ENCODE measurements around the gene HOXD11.

The HOXD11 gene

GRCh38 chr2:176106581-176107539, at the start of gene HOXD11:
HOXD11 (plus strand) TSS chr2:176107280; CDS start chr2:176107356, 76 bp downstream.
- DNase-seq, result no peak

- no peak for DNase-seq
These were observed 43.1 kb upstream of the HOXD11 start for GRCh38 chr2:176063958-176064357.

DNA sequence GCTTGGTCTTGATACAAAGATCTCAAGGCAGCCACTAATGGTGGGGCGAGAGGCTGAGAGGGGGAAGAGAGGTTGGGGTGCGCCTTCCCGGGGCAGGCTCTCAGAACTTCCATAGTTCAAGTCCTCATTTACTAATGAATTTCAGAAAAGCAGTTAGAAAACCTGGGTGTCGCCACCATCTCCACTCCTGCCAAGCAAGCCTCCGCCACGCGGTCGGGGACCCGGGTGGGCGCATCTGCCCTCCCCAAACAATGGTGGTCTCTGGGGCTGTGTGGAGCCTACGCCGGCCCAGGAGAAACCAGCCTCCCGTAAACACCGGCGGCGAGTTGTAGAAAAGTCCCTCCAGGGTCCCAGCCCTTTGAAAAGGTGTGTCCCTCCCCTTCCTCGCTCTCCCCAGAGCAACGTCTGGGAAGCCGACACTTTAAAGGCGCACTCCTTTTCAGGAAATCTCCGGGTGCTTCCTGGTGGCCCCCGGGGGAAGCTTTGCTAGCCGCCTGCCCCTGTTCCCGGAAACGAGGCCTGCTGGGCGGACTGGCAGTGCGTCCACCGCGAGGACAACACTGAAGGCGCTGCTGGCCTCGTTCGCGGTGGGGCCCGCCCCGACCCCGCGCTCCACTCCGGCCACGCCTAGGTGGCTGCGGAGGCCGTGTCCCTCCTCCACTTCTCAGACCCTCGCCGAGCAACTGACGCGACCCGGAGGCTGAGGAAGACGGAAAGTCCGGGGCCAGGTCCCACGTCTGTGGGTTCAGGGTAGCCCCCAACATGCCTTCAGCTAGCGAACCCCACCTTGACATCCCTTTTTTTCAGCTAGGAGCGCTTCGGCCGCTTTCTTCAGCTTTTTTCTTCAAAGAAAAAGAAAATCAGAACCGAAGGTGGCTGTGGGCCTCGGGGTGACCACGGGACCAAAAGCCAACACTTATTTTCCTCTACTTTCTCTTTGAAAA, 40.2 kb upstream of the HOXD11 start:
- no peak for DNase-seq

DNA sequence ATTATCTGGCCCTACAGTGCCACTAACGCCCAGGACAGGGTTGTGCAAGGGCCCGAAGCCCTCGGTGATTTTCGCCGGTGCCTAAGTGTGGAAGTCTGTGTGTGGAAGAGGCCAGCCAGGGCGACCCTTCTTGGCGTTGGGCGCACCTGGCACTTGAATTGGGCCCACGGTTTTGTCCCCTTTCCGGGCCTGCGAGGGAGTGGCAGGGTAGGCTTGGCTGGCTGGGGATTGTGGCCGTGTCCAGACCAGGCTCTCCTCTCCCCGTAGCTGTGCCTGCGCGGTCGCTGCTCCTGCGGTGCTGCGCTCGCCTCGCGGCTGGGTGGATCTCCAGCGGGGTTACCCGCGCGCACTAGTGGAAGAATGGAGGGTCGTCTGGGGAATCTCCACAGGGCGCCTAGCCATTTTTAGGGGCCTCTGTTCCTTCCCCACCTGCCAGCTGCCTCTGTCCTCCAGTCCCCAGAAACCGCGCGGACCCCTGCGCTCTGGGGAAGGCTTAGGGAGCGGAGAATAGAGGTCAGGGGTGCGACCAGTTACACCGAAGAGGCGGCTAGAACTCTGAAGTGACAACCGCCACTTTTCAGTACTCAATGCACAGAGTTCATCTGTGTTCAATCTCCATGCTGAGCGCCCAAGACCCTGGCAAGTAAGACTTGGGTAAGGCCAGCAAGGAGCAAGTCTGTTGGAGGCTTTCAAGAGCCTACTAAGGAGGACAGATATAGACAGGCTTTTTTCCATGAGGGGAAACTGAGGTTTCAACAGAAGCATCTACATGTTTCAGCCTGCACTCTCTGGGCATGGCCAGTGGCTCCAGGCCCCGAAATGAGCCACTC, 39.3 kb upstream of the HOXD11 start:
- DNase-seq, result no peak

GRCh38 chr2:176068419-176068832, 38.7 kb upstream of the HOXD11 start:
- DNase-seq, result no peak

GRCh38 chr2:176071330-176072291, 35.5 kb upstream of the HOXD11 start:
- no peak for DNase-seq

DNA sequence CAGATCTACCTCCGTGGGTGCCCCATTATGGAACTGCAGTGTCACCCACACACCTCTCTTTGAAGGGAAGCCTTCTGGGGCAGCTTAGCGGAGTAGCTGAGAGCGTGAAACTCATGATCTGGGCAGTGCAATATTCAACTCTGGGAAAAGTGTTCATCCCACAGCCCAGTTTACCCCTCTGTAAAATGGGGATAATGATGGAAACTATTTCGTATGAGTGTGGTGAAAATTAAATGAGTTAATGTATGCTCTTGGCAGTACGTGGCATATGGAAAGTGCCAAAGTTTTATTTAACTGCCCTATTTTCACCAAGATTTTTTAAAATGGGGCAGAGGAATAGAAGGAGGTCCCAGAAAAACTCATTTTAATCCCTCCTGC, 34.8 kb upstream of the HOXD11 start:
- DNase-seq, result no peak

DNA sequence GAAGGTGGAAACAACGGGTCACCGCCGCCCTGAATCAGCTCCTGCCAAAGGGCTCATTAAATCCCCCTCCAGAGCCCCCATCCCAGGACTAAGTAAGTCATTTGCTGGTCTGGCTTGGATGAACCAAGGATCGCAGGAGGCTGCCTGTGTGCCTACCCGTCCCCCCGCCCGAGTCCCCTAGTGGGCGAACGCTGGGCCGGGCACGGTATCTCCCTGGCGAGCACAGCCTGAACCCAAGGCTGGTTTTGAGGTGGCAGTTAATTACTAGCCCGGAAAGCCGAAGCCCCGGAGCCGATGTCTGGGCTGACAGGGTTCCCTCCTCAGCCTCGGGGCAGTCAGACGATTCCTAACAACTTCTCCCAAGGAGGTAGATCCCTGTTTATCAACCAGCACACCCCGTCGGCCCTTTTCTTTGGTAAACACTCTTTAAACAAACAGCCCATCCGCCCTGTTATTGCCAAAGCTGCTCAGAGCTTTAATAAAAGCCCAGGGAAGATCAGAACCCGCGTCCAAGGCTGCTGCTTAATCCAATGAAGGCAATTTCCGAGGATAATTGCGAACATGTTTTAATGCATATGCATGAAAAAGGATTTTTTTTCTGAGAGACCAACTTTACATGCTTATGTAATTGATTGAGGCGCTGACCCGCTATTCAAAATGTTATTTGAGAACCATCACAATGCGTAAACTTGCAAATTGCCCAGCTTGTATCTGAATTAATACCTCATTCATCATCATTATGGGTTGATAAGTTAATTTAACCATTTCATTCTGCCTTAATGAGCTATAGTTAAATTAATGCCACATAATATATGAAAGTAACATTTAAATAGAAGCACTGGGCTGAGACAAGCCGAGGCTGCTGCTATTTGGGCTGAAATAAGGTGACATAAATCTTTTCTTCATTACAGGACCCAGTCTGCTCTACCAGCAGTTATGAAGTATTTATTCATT, 33.9 kb upstream of the HOXD11 start:
- no peak for DNase-seq

DNA sequence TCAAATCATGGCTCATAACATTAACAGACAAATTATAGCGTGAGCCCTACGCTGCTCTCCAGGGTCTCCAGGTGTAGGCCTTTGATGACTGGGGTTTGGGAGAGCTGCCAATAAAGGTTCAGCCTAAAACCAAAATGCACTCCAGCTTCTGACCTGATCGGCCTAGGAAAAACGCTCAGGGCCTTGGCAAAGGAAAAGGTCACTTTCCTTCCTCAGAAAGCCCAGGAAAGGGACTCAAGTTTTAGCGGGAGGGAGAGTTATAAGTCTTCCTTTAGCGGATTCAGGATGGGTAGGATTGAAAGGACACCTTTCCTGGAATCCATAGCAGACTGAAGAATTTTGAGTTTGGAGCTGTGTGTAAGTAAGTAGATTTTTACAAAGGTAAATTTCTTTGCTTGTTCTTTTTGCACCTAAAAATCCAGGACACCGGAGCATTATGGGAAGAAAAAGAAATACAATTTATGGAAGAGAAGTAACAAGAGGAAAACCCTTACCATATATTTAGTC, 32.1 kb upstream of the HOXD11 start:
- DNase-seq, result no peak

- no peak for DNase-seq
These were observed 31.6 kb upstream of the HOXD11 start for GRCh38 chr2:176075481-176075880.

DNA sequence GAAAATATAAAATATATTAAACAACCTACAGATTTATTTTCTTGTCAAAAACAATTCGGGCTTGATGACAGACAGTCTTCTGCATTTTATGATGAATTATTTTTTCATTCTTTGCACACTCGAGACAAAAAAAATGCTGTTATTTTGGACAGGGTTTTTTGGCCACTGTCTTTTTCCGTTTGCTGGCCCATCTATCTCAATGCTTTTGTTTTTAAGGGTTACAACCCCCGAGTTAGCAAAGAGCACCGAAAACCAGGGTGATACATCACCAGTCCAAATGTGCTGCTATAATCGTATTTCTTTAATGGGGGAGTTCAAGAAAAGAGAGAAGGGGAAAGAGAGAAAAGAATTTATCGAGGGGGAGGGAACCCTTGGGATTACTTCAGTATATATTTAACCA, 31.0 kb upstream of the HOXD11 start:
- DNase-seq, result no peak

GRCh38 chr2:176076796-176077195, 30.3 kb upstream of the HOXD11 start:
- DNase-seq, result no peak

DNA sequence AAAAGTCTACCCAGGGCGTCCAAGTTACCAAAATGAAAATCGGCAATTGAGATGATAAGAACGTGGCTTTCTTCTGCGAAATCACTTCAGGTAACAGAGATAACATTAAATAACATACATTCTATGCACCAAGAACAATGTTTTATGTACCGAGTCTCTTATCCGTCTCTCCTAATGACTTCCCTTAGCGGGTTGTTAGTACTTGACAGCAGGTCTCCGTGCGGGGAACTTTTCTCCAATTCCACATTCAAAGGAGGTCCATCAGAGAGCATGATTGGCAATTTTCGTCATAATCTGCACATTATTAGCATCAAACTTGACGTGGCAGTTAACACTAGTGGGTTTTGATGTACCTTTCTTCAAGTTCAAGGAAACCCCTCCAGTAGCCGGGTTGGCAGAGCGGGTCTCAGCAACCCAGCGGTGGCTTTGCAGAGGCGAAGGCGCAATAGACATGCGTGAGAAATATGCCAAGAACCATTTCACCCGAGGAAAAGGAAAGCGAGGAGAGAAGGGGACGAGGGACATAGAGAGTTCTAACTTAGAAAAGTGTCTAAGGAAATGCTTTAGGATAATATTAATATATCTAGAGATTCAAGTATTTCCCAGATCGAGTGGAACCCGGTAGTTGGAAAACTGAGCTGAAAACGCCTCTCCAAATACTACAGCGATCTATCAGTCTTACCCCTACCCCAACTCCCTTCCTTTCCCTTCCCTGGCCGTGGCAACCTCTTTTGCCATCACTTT, 28.4 kb upstream of the HOXD11 start:
- no peak for DNase-seq

DNA sequence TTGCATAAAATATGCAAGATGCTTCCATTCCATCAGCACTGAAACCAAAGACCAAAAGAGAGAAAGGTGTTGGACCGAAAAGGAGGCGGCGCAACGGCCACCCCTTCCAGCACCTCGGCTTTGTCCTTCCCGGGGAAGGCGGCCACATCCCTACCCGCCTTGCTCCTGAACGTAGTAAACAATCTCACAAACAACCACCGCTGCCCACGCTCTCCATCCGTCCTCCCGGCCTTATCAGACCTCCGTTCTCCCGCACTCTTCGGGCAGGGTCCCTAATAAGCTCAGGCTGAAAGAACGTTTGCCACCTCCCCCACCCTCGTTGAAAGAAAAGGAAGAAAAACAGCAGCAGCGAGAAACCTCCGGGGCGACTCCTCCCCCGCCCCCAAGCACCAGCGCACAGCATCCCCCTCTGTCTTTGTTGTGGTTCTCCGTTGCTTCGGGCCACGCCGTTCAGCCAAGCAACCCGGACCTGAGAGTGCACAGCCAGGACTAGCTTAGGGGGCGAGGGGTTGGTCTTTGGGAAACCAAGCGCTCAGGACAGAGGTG, 27.7 kb upstream of the HOXD11 start:
- no peak for DNase-seq

DNA sequence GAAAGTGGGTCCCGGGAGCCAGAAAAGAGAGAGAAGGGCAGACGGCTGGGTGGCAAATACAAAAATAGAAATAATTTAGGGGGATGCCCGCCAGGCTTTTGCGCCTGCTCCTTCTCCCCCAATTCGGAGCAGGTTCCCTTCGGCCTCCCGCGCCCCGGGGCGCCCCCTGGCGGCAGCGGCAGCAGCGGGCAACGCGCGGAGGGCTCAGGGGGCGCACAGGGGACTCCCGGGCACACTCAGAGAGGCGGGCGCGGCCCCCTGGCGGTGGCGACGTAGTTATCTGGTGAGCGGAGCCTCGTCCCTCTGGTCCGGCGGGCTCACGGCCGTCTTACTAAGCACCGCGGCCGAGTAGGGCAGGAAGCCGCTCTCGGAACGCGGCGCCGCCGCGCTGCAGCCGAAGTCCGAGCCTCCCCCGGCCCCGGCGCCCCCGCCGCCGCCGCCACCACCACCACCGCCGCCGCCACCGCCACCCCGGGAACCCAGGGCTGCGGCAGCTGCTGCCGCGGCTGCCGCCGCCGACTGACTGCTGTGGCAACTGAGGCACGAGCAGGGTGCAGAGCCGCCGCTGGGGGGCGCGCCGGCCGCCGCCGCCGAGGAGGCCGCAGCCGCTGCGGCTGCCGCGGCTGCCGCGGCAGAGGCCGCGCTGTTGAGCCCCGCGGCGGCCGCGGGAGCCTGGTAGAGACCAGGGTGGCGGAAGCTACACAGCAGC, 27.1 kb upstream of the HOXD11 start:
- no peak for DNase-seq

- DNase-seq, result no peak
These were observed 26.3 kb upstream of the HOXD11 start for GRCh38 chr2:176080540-176081375.

- no peak for DNase-seq
These were observed 25.7 kb upstream of the HOXD11 start for GRCh38 chr2:176081376-176081836.

Data from kidney glomerular epithelial cell (primary cell).